PC-9 (cell line): ENCODE data around the gene VPS37B. TPM values are rescaled to one million over a fixed set of nuclear protein-coding genes. Genes with fewer than 3 reads are reported as not detected.

Experiments used
- BruUV-seq: library from RNA; stranded (reverse); fragments of 400-500 nt; replicated peaks from 2 replicates; lab custom pipeline; 2021; lab: Mats Ljungman, UMichigan
- CTCF ChIA-PET: fragments of 300-600 bp; sonication (Branson Sonifier 250); formaldehyde crosslinking; loops from one replicate; lab custom pipeline; 2022; ENCODE audit warnings: antibody characterized with exemption; lab: Charles Lee
- POLR2A ChIA-PET: fragments of 300-600 bp; sonication (Branson Sonifier 250); formaldehyde crosslinking; loops from one replicate; lab custom pipeline; 2022; ENCODE audit warnings: antibody characterized with exemption; ENCODE audit not compliant: unreplicated experiment; lab: Charles Lee
- DNase-seq, 2 experiments: peaks; one replicate each; pipeline versions ENCODE4 v3.0.0 to v3.0.0-alpha.2; 2015 to 2022; ENCODE audit warnings: mixed read lengths in 1 of 2
- H2AFZ ChIP-seq: fragments of 200-600 bp; sonication (generic); 2 replicates; pipeline ENCODE4 v1.8.1; 2017; ENCODE audit warnings: antibody characterized with exemption
- H3F3A ChIP-seq: fragments of 200-600 bp; sonication (generic); 2 replicates; pipeline ENCODE4 v1.8.1; 2017; ENCODE audit warnings: antibody characterized with exemption, mild to moderate bottlenecking, low read depth; ENCODE audit not compliant: insufficient read depth
- H3K27ac ChIP-seq: fragments of 200-600 bp; sonication (generic); 2 replicates; pipeline ENCODE4 v1.6.1; 2016; ENCODE audit warnings: mixed run types
- H3K27me3 ChIP-seq: fragments of 200-600 bp; sonication (generic); 2 replicates; pipeline ENCODE4 v1.6.1; 2016; ENCODE audit warnings: low read depth, mixed run types; ENCODE audit not compliant: insufficient read depth
- H3K36me3 ChIP-seq: fragments of 200-600 bp; sonication (generic); 2 replicates; pipeline ENCODE4 v1.6.1; 2016; ENCODE audit warnings: low read depth, mixed run types
- H3K4me1 ChIP-seq: fragments of 200-600 bp; sonication (generic); replicated peaks from 2 replicates; pipeline ENCODE4 v1.6.1; 2016; ENCODE audit warnings: mixed run types; ENCODE audit not compliant: insufficient read depth
- H3K4me2 ChIP-seq: fragments of 200-600 bp; sonication (generic); 2 replicates; pipeline ENCODE4 v1.6.1; 2017; ENCODE audit warnings: mixed run types
- H3K4me3 ChIP-seq: fragments of 200-600 bp; sonication (generic); 2 replicates; pipeline ENCODE4 v1.6.1; 2016; ENCODE audit warnings: mixed run types
- H3K79me2 ChIP-seq: fragments of 200-600 bp; sonication (generic); 2 replicates; pipeline ENCODE4 v1.6.1; 2017; ENCODE audit warnings: low read depth, mixed run types
- H3K9me2 ChIP-seq: fragments of 200-600 bp; sonication (generic); 2 replicates; pipeline ENCODE4 v1.8.1; 2017; ENCODE audit warnings: mild to moderate bottlenecking; ENCODE audit not compliant: insufficient read depth
- H3K9me3 ChIP-seq: fragments of 200-600 bp; sonication (generic); 2 replicates; pipeline ENCODE4 v1.8.1; 2016; ENCODE audit warnings: low read depth; ENCODE audit not compliant: insufficient read depth
- H4K20me1 ChIP-seq: fragments of 200-600 bp; sonication (generic); 2 replicates; pipeline ENCODE4 v1.8.1; 2017; ENCODE audit not compliant: insufficient read depth
- EZH2 ChIP-seq: fragments of 200-600 bp; sonication (generic); IDR thresholded peaks from 2 replicates; pipeline ENCODE4 v1.8.0; 2017; ENCODE audit warnings: antibody characterized with exemption, low read depth
- intact Hi-C: fragments of 100-400 bp; cut with micrococcal nuclease; formaldehyde crosslinking; loops from one replicate; pipeline ENCODE4 v1.10.0; 2022; ENCODE audit not compliant: unreplicated experiment
- total RNA-seq: library from RNA; stranded (reverse); gene quantifications from 2 replicates; pipeline ENCODE4 v1.2.3, GENCODE V29; 2021
- TF ChIP-seq, protein P1 (sequence below): fragments of 200-600 bp; sonication (generic); conservative IDR thresholded peaks from 2 replicates; pipeline ENCODE4 v1.6.1; 2017; ENCODE audit warnings: mixed run types, antibody characterized with exemption, mild to moderate bottlenecking, moderate library complexity

The VPS37B gene
- total RNA-seq, 1 experiment from 2014 or later, result 51.4 TPM

DNA sequence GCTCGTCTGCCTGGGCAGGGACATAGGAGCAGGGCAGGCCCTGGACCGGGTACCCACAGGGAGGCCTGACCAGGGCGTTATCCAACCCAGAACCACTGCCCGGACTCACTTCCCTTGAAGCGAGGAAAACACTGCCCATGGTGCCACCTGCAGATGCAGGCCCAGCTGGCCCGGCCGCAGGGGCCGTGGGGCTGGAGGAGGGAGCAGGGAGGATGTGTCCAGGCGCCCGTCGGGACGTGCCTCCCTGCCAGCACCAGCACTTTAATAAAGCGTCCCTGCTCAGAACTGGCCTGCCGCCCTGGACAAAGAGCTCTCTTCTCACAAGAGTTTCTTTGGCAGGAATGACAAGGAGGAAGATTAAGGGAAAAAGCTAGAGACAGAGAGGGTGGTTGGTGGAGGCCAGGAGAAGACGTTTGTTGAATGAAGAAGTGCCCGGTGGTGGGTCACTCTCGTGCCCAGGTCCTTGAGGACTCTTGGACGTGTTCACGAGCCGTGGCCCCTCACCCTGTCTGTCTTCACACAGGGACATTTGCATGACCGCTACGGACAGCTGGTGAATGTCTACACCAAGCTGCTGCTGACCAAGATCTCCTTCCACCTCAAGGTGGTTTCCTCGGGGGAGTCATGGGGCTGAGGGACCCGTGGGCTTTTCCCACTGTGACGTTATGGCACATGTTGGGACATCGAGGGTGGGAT lies 46.4 kb downstream of the VPS37B start:
- POLR2A ChIA-PET, result no interaction called here
- CTCF ChIA-PET, result no interaction called here

DNA sequence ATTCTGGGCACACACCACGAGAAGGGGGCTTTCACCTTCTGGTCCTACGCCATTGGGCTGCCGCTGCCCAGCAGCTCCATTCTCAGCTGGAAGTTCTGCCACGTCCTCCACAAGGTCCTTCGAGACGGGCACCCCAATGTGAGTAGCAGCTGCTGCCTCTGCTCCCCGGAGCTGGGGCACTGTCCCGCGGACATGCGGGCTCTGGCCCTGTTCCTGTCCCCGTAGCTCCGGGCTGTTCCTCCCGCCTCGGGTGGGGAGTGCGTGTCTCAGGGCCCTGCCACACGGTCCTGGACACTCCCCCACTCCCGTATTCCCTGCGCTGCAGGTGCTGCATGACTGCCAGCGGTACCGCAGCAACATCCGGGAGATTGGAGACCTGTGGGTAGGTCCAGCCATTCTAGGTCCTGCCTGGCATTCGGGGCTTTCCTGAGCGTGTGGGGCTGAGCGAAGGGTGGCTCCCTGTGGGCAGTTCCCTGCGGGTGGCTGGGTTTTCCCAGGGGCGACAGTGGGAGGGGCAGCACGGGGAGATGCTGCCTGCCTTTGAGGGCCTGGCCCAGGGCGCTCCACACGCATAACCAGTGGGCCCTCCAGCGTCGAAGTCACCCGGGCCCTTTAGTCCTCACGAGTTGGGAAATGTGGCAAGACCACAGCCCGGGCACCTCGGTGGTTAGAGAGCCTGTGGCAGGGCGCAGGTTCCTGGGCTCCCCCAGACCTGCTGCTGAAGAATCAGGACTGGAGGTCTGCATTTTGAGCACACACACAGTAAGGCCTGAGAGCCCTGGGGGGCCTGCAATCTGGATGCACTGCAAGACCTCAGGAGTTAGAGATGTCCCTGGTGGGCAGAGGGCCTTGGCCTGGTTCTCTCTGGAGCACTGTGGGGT lies 47.2 kb downstream of the VPS37B start:
- H2AFZ ChIP-seq, result no peak overlapping the region
- H3K9me2 ChIP-seq, result no peaks in the 10 kb centered on the region
- no peaks in the 10 kb centered on the region for H3K4me1 ChIP-seq
- POLR2A ChIA-PET, result interaction anchor here (0.6 kb wide), 1 partner anchor 60 kb away, joined by 4 read pairs; no protein-coding TSS in a partner anchor
- peaks cover 4% of the 10 kb centered on the region for H3K79me2 ChIP-seq
- H3K4me3 ChIP-seq, result no peak overlapping the region
- CTCF ChIA-PET, result no interaction called here
- H4K20me1 ChIP-seq, result no peaks in the 10 kb centered on the region
- no TSS peak for BruUV-seq
- H3K27ac ChIP-seq, result no peak overlapping the region
- H3K36me3 ChIP-seq, result no peaks in the 10 kb centered on the region
- DNase-seq, result no peak
- H3F3A ChIP-seq, result peaks cover 6% of the 10 kb centered on the region; the same call in 1 of the 2 replicates
- no peaks in the 10 kb centered on the region for H3K9me3 ChIP-seq
- intact Hi-C loops, result no loop called here
- no peaks in the 10 kb centered on the region for H3K27me3 ChIP-seq
- TF ChIP-seq, protein P1, sequence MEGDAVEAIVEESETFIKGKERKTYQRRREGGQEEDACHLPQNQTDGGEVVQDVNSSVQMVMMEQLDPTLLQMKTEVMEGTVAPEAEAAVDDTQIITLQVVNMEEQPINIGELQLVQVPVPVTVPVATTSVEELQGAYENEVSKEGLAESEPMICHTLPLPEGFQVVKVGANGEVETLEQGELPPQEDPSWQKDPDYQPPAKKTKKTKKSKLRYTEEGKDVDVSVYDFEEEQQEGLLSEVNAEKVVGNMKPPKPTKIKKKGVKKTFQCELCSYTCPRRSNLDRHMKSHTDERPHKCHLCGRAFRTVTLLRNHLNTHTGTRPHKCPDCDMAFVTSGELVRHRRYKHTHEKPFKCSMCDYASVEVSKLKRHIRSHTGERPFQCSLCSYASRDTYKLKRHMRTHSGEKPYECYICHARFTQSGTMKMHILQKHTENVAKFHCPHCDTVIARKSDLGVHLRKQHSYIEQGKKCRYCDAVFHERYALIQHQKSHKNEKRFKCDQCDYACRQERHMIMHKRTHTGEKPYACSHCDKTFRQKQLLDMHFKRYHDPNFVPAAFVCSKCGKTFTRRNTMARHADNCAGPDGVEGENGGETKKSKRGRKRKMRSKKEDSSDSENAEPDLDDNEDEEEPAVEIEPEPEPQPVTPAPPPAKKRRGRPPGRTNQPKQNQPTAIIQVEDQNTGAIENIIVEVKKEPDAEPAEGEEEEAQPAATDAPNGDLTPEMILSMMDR, result no peak
- no peak for TF ChIP-seq EZH2
- no peak overlapping the region for H3K4me2 ChIP-seq

More for the DNA sequence above, 46.4 kb downstream of the VPS37B start:
- peaks cover 6% of the 10 kb centered on the region; the same call in 1 of the 2 replicates for H3F3A ChIP-seq
- DNase-seq, result no peak
- no peaks in the 10 kb centered on the region for H3K4me1 ChIP-seq
- intact Hi-C loops, result no loop called here
- no peak overlapping the region for H3K4me2 ChIP-seq
- no peak overlapping the region for H2AFZ ChIP-seq
- H3K27ac ChIP-seq, result no peak overlapping the region
- no peaks in the 10 kb centered on the region; the same call in 1 of the 2 replicates for H3K79me2 ChIP-seq
- H3K9me2 ChIP-seq, result no peaks in the 10 kb centered on the region
- no peaks in the 10 kb centered on the region for H3K27me3 ChIP-seq
- BruUV-seq, result no TSS peak
- H4K20me1 ChIP-seq, result no peaks in the 10 kb centered on the region
- no peak overlapping the region for H3K4me3 ChIP-seq
- H3K9me3 ChIP-seq, result no peaks in the 10 kb centered on the region
- H3K36me3 ChIP-seq, result no peaks in the 10 kb centered on the region
- TF ChIP-seq, protein P1, result no peak
- no peak for TF ChIP-seq EZH2

DNA sequence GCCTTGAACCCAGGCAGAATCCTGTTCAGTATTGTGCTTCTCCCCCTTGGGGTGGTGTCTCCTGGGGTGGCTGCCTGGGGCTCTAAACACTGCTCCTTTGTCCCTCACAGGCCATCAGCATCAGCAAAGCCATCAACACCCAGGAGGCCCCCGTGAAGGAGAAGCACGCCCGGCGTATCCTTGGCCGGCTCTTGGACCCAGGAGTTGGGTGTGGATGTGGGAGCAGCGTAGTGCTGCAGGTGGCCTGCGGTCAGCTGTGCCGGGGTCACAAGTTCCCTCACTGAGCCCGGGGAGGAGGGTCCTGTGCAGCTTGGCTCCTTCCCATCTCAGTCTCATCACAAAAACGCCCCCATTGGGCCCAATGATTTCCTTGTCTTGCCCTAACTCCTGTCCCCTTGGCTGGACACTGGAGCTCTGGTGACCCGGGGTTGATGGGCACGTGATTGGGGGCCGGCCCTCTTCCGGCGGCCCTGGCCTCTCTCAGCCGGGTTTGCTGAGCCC lies 48.0 kb downstream of the VPS37B start:
- ChIA-PET POLR2A (interaction anchor here (0.6 kb wide), 2 partner anchors 61 to 254 kb away, joined by 4 to 8 read pairs; no protein-coding TSS in a partner anchor), CTCF (no interaction called here)
- no TSS peak for BruUV-seq
- Histone ChIP-seq H3K27me3 (no peaks in the 10 kb centered on the region), H3K4me1 (no peaks in the 10 kb centered on the region), H3K4me3 (no peak overlapping the region), H3K4me2 (no peak overlapping the region), H3F3A (peaks cover 6% of the 10 kb centered on the region; the same call in 1 of the 2 replicates), H4K20me1 (peaks cover 6% of the 10 kb centered on the region; the same call in 1 of the 2 replicates), H3K36me3 (no peaks in the 10 kb centered on the region), H2AFZ (no peak overlapping the region), H3K27ac (no peak overlapping the region), H3K9me2 (no peaks in the 10 kb centered on the region), H3K79me2 (peaks cover 12% of the 10 kb centered on the region), H3K9me3 (no peaks in the 10 kb centered on the region)
- TF ChIP-seq EZH2, result no peak
- TF ChIP-seq, protein P1, result no peak
- no peak for DNase-seq
- intact Hi-C loops, result no loop called here
